ENCODE data around the gene C15orf62. TPM values are rescaled to one million over a fixed set of nuclear protein-coding genes. Genes with fewer than 3 reads are reported as not detected.

Gene C15orf62
- polyA plus RNA-seq, 1 donor, result 5.4 TPM

GRCh38 chr15:40739854-40740253 is 29.9 kb upstream of the C15orf62 start:
- no peak for DNase-seq
- no peaks in the 10 kb centered on the region for H3K9me3 ChIP-seq (ENCODE audit: control insufficient read depth, low read depth, low read length)
- H3K27me3 ChIP-seq (ENCODE audit: control insufficient read depth, insufficient read depth, low read length), result no peaks in the 10 kb centered on the region
- no peak overlapping the region for H3K4me3 ChIP-seq (ENCODE audit: low read length)
- no peak overlapping the region for H3K27ac ChIP-seq (ENCODE audit: low read length)
- no CpG with 5 or more reads among the region's 2 CpGs for WGBS (ENCODE audit: insufficient coverage, low lambda C conversion rate)
- H3K4me1 ChIP-seq (ENCODE audit: control insufficient read depth, insufficient read depth, low read length), result peaks cover 22% of the 10 kb centered on the region
- H3K36me3 ChIP-seq (ENCODE audit: control insufficient read depth, insufficient read depth, low read length), result peaks cover 85% of the 10 kb centered on the region

DNA sequence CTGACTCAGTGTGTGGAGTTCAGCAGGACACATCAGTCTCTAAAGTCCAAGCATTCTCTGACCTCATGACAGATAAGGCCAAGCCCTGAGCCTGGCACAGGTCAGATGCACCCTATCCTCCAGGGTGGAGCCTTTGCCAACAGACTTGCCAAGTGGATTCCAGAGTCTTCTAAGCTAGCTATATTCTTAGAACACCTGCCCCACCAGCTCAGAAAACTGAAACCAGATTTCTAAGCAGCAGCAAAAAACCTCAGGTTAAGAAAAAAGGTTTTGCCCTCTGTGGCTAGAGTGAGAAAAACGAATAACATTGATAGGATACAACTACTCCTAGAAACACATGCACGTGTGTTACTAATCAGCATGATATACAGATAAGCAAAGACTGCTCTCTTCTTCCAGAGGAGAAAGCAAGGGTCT is 26.3 kb upstream of the C15orf62 start:
- no CpG with 5 or more reads among the region's 2 CpGs for WGBS (ENCODE audit: insufficient coverage, low lambda C conversion rate)
- Histone ChIP-seq H3K4me3 (ENCODE audit: low read length) (no peak overlapping the region), H3K36me3 (ENCODE audit: control insufficient read depth, insufficient read depth, low read length) (peaks cover 67% of the 10 kb centered on the region), H3K4me1 (ENCODE audit: control insufficient read depth, insufficient read depth, low read length) (peaks cover 53% of the 10 kb centered on the region), H3K27ac (ENCODE audit: low read length) (peak overlapping the region; percentile 92), H3K9me3 (ENCODE audit: control insufficient read depth, low read depth, low read length) (no peaks in the 10 kb centered on the region), H3K27me3 (ENCODE audit: control insufficient read depth, insufficient read depth, low read length) (no peaks in the 10 kb centered on the region)
- peak in 1 of 2 donors; percentile 33 for DNase-seq

GRCh38 chr15:40743921-40744814 is 25.6 kb upstream of the C15orf62 start:
- Histone ChIP-seq H3K36me3 (ENCODE audit: control insufficient read depth, insufficient read depth, low read length) (peaks cover 64% of the 10 kb centered on the region), H3K9me3 (ENCODE audit: control insufficient read depth, low read depth, low read length) (no peaks in the 10 kb centered on the region), H3K4me1 (ENCODE audit: control insufficient read depth, insufficient read depth, low read length) (peaks cover 59% of the 10 kb centered on the region), H3K27me3 (ENCODE audit: control insufficient read depth, insufficient read depth, low read length) (no peaks in the 10 kb centered on the region), H3K4me3 (ENCODE audit: low read length) (no peak overlapping the region), H3K27ac (ENCODE audit: low read length) (peak overlapping the region; percentile 92)
- DNase-seq, result peak; percentile 88 to 94
- WGBS (ENCODE audit: insufficient coverage, low lambda C conversion rate), result 60% methylated on average over 1 of the region's 12 CpGs

DNA sequence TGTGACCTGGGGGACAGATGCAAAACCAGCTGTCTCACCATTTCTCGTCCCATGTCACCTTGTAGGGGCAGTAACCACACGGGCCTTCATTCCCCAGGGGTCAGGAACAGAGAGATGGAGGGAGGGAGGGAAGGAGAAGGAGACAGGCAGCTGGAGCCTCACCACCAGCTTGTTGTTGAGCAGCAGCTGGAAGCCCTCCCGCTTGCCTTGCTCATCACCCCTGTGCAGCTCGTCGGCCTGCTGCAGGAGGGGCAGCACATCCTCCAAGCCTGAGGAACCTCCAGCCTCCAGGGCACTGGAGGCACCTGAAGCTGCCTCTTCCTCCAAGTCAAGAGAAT is 25.0 kb upstream of the C15orf62 start:
- Histone ChIP-seq H3K27me3 (ENCODE audit: control insufficient read depth, insufficient read depth, low read length) (no peaks in the 10 kb centered on the region), H3K36me3 (ENCODE audit: control insufficient read depth, insufficient read depth, low read length) (peaks cover 64% of the 10 kb centered on the region), H3K4me3 (ENCODE audit: low read length) (no peak overlapping the region), H3K27ac (ENCODE audit: low read length) (peak overlapping the region; percentile 92), H3K9me3 (ENCODE audit: control insufficient read depth, low read depth, low read length) (no peaks in the 10 kb centered on the region), H3K4me1 (ENCODE audit: control insufficient read depth, insufficient read depth, low read length) (peaks cover 65% of the 10 kb centered on the region)
- DNase-seq, result no peak
- WGBS (ENCODE audit: insufficient coverage, low lambda C conversion rate), result no CpG with 5 or more reads among the region's 5 CpGs

- peaks cover 84% of the 10 kb centered on the region for H3K4me1 ChIP-seq (ENCODE audit: control insufficient read depth, insufficient read depth, low read length)
- H3K27me3 ChIP-seq (ENCODE audit: control insufficient read depth, insufficient read depth, low read length), result no peaks in the 10 kb centered on the region
- peak overlapping the region; percentile 93 for H3K27ac ChIP-seq (ENCODE audit: low read length)
- peaks cover 63% of the 10 kb centered on the region for H3K36me3 ChIP-seq (ENCODE audit: control insufficient read depth, insufficient read depth, low read length)
- H3K4me3 ChIP-seq (ENCODE audit: low read length), result no peak overlapping the region
- no CpG with 5 or more reads among the region's 3 CpGs for WGBS (ENCODE audit: insufficient coverage, low lambda C conversion rate)
- no peaks in the 10 kb centered on the region for H3K9me3 ChIP-seq (ENCODE audit: control insufficient read depth, low read depth, low read length)
- DNase-seq, result no peak
Observed at GRCh38 chr15:40746916-40747418, 22.8 kb upstream of the C15orf62 start.

- Histone ChIP-seq H3K27me3 (ENCODE audit: control insufficient read depth, insufficient read depth, low read length) (no peaks in the 10 kb centered on the region), H3K36me3 (ENCODE audit: control insufficient read depth, insufficient read depth, low read length) (peaks cover 62% of the 10 kb centered on the region), H3K4me1 (ENCODE audit: control insufficient read depth, insufficient read depth, low read length) (peaks cover 88% of the 10 kb centered on the region), H3K4me3 (ENCODE audit: low read length) (no peak overlapping the region), H3K27ac (ENCODE audit: low read length) (peak overlapping the region; percentile 93), H3K9me3 (ENCODE audit: control insufficient read depth, low read depth, low read length) (no peaks in the 10 kb centered on the region)
- no CpG with 5 or more reads among the region's 7 CpGs for WGBS (ENCODE audit: insufficient coverage, low lambda C conversion rate)
- peak; percentile 84 to 92 for DNase-seq
Observed at GRCh38 chr15:40747685-40748631, 21.8 kb upstream of the C15orf62 start.

DNA sequence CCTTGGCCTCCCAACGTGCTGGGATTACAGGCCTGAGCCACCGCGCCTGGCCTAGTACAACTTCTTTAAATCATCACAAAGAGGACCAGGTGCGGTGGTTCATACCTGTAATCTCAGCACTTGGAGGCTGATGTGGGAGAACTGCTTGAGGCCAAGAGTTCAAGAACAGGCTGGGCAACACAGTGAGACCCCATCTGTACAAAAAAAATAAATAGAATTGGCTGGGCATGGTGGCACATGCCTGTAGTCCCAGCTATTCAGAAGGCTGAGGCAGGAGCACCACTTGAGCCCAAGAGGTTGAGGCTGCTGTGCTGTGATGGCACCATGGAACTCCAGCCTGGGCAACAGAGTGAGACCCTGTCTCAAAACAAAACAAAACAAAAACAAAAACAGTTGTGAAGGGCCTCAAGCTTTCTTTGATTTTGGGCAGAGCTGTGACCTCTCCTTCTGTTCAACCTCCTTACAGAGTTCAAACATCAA is 20.6 kb upstream of the C15orf62 start:
- no peak for DNase-seq
- H3K27ac ChIP-seq (ENCODE audit: low read length), result peak overlapping the region; percentile 14
- WGBS (ENCODE audit: insufficient coverage, low lambda C conversion rate), result no CpG with 5 or more reads among the region's 4 CpGs
- peaks cover 83% of the 10 kb centered on the region for H3K4me1 ChIP-seq (ENCODE audit: control insufficient read depth, insufficient read depth, low read length)
- no peaks in the 10 kb centered on the region for H3K27me3 ChIP-seq (ENCODE audit: control insufficient read depth, insufficient read depth, low read length)
- peaks cover 51% of the 10 kb centered on the region for H3K36me3 ChIP-seq (ENCODE audit: control insufficient read depth, insufficient read depth, low read length)
- no peaks in the 10 kb centered on the region for H3K9me3 ChIP-seq (ENCODE audit: control insufficient read depth, low read depth, low read length)
- no peak overlapping the region for H3K4me3 ChIP-seq (ENCODE audit: low read length)

DNA sequence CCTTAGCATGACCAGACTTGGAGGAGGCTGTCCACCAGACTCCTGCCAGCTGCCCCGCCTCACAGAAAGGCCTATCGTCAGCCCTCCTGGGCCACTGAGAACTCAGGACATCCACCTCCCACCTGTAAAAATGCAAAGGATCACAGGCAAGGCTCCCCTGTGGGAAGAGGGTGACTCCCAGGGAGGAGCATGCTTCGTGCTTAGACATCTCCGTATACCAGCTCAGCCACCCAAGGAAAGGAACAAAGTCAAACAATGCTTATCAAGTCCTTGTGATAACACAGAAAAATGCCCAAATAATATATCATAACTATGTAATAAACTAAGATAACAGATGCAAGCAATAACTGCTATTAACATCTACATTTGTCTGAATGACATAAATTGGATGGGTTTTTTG is 18.9 kb upstream of the C15orf62 start:
- Histone ChIP-seq H3K27me3 (ENCODE audit: control insufficient read depth, insufficient read depth, low read length) (no peaks in the 10 kb centered on the region), H3K4me1 (ENCODE audit: control insufficient read depth, insufficient read depth, low read length) (peaks cover 70% of the 10 kb centered on the region), H3K36me3 (ENCODE audit: control insufficient read depth, insufficient read depth, low read length) (peaks cover 36% of the 10 kb centered on the region), H3K9me3 (ENCODE audit: control insufficient read depth, low read depth, low read length) (no peaks in the 10 kb centered on the region), H3K4me3 (ENCODE audit: low read length) (no peak overlapping the region), H3K27ac (ENCODE audit: low read length) (peak overlapping the region; percentile 75)
- no CpG with 5 or more reads among the region's 4 CpGs for WGBS (ENCODE audit: insufficient coverage, low lambda C conversion rate)
- DNase-seq, result peak in 1 of 2 donors; percentile 66

DNA sequence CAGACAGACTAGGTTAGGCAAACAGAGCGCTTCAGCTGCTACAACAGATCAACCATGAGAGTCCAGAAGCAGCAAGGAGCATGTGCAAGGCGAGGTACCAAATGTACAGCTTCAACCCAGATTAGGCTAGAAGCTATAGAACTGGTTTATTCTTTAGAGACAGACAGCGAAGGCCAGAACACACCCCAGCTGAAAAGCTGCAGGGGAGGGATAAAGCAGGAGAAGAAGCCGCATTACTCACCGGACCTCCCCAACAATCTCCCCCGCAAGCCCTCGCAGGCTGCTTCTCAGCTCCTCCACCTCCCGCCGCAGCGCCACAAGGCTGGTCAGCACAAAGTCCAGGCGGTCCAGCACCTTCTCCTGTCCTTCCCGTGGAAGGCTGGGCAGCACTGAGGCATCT is 18.0 kb upstream of the C15orf62 start:
- DNase-seq, result no peak
- H3K9me3 ChIP-seq (ENCODE audit: control insufficient read depth, low read depth, low read length), result no peaks in the 10 kb centered on the region
- H3K4me1 ChIP-seq (ENCODE audit: control insufficient read depth, insufficient read depth, low read length), result peaks cover 67% of the 10 kb centered on the region
- H3K36me3 ChIP-seq (ENCODE audit: control insufficient read depth, insufficient read depth, low read length), result peaks cover 34% of the 10 kb centered on the region
- no CpG with 5 or more reads among the region's 12 CpGs for WGBS (ENCODE audit: insufficient coverage, low lambda C conversion rate)
- no peaks in the 10 kb centered on the region for H3K27me3 ChIP-seq (ENCODE audit: control insufficient read depth, insufficient read depth, low read length)
- H3K4me3 ChIP-seq (ENCODE audit: low read length), result no peak overlapping the region
- peak overlapping the region; percentile 75 for H3K27ac ChIP-seq (ENCODE audit: low read length)

GRCh38 chr15:40754574-40754882 is 15.3 kb upstream of the C15orf62 start:
- WGBS (ENCODE audit: insufficient coverage, low lambda C conversion rate), result no CpG with 5 or more reads among the region's 22 CpGs
- H3K27ac ChIP-seq (ENCODE audit: low read length), result peak overlapping the region; percentile 83
- peaks cover 24% of the 10 kb centered on the region for H3K36me3 ChIP-seq (ENCODE audit: control insufficient read depth, insufficient read depth, low read length)
- no peak for DNase-seq
- H3K9me3 ChIP-seq (ENCODE audit: control insufficient read depth, low read depth, low read length), result no peaks in the 10 kb centered on the region
- peak overlapping the region; percentile 99 for H3K4me3 ChIP-seq (ENCODE audit: low read length)
- H3K27me3 ChIP-seq (ENCODE audit: control insufficient read depth, insufficient read depth, low read length), result no peaks in the 10 kb centered on the region
- H3K4me1 ChIP-seq (ENCODE audit: control insufficient read depth, insufficient read depth, low read length), result peaks cover 44% of the 10 kb centered on the region

All from large intestine (tissue), 3 donors.